OCI-LY7 (cell line): Measurements from ENCODE around the gene OSBPL1A.

Experiments
- EZH2phosphoT487 ChIP-seq: fragments of 200-600 bp; sonication (generic); IDR thresholded peaks from 2 replicates; pipeline ENCODE4 v1.6.1; 2018; ENCODE audit warnings: low read depth, borderline replicate concordance, mild to moderate bottlenecking, mixed run types, antibody characterized with exemption, low read length, moderate library complexity, mixed read lengths
- TF ChIP-seq, protein P1 (sequence below): fragments of 200-600 bp; sonication (generic); conservative IDR thresholded peaks from 2 replicates; pipeline ENCODE4 v1.5.1; 2014; ENCODE audit warnings: mild to moderate bottlenecking, antibody characterized with exemption, low read length, moderate library complexity, mixed read lengths

GRCh38 chr18:24219561-24220317, 177.9 kb downstream of the OSBPL1A start:
- no peak for TF ChIP-seq EZH2phosphoT487
- TF ChIP-seq, protein P1, sequence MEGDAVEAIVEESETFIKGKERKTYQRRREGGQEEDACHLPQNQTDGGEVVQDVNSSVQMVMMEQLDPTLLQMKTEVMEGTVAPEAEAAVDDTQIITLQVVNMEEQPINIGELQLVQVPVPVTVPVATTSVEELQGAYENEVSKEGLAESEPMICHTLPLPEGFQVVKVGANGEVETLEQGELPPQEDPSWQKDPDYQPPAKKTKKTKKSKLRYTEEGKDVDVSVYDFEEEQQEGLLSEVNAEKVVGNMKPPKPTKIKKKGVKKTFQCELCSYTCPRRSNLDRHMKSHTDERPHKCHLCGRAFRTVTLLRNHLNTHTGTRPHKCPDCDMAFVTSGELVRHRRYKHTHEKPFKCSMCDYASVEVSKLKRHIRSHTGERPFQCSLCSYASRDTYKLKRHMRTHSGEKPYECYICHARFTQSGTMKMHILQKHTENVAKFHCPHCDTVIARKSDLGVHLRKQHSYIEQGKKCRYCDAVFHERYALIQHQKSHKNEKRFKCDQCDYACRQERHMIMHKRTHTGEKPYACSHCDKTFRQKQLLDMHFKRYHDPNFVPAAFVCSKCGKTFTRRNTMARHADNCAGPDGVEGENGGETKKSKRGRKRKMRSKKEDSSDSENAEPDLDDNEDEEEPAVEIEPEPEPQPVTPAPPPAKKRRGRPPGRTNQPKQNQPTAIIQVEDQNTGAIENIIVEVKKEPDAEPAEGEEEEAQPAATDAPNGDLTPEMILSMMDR = no peak
